GM21825 (cell line): ENCODE measurements around the gene NLGN3.
"Not testable (repeated sequence)": the region's sequence is repeated elsewhere in the genome, so short reads cannot be mapped to it uniquely, and the experiment has no call there.

Experiments used
- ATAC-seq: cut with Tn5 transposase; IDR thresholded peaks from one replicate; pipeline ENCODE4 v1.9.1; 2021; ENCODE audit warnings: mild to moderate bottlenecking, moderate library complexity; ENCODE audit not compliant: unreplicated experiment

The NLGN3 gene

GRCh38 chrX:71168134-71168533, 23.5 kb downstream of the NLGN3 start:
- no peak for ATAC-seq

GRCh38 chrX:71169586-71169985, 24.9 kb downstream of the NLGN3 start:
- ATAC-seq, result no peak

- ATAC-seq, result no peak
These were observed 26.0 kb downstream of the NLGN3 start for GRCh38 chrX:71170660-71171059.

- ATAC-seq, result no peak
These were observed 26.6 kb downstream of the NLGN3 start for GRCh38 chrX:71171110-71171801.

- no peak for ATAC-seq
These were observed 28.8 kb downstream of the NLGN3 start for GRCh38 chrX:71173440-71173839.

DNA sequence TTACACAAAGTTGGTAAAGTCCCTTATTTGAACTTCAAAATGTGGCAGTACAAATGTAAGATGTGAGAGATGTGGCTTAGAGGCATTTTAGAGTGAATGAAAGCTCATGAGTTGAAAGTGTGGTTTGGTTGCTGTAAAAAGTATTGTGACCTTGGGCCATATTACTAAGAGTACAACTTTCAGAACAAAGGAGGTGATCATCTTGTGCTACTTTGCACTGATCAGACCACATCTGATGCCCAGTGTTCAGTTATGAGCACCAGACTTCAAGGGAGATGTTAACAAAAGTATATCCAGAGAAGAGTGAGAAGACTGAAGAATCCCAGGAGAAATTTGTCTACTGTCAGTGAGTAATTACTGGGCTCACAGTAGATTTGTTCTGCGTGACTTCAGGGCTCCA, 30.2 kb downstream of the NLGN3 start:
- no peak for ATAC-seq

DNA sequence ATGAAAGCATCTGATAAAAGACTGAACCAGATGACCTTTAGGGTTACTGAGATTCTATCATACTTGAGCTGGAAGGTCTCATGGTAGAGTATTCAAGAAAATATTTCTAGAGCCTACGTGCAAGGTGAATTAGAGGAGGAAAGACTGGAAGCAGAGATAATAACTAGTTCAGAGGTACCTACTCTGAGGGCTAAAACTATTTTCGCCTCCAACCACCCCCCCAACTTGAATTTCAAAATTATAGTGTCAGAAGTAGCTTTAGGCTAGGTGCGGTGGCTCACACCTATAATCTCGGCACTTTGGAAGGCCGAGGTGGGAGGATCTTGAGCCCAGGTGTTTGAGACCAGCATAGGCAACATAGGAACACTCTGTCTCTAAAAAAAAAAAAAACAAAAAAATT, 30.9 kb downstream of the NLGN3 start:
- no peak for ATAC-seq

DNA sequence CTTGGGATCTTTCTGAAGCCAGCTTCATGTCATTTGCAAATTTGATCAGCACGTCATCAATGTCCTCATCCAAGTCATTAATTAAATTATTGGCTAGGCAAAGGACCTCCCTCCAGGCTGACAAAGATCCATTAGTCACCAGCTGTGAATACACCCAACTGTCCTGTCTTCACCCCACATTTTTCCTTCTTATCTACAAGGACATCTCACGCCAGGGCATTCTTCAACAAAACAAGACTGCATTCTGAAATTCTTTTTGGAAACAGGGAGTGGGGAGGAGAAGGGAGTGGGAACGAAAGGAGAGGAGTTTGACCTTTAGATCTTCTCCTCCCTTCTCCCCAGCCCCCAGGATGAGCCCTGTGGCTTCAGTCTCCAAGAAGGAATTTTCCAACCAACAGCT, 32.7 kb downstream of the NLGN3 start:
- no peak for ATAC-seq

DNA sequence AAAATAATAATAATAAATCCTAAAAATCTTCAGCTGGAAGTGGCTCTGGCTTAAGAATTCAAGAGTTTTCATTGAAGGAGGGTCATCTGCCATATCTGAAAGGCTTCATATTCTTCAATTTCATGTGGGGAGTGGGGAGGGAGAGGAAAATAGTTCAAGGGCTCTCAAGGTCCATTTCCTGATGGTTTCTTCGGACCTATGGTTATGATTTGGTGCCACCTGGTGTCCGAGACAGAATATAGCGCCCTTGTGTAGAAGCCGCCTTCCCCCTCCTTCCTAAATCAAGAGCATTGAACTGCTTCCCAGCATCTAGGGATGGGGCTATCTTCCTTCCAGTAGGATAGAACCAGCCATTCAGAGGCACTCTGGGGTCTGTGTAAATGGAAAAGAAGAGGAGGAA, 34.3 kb downstream of the NLGN3 start:
- ATAC-seq, result no peak

- not testable (repeated sequence) for ATAC-seq
These were observed 36.1 kb downstream of the NLGN3 start for GRCh38 chrX:71180579-71181265.

DNA sequence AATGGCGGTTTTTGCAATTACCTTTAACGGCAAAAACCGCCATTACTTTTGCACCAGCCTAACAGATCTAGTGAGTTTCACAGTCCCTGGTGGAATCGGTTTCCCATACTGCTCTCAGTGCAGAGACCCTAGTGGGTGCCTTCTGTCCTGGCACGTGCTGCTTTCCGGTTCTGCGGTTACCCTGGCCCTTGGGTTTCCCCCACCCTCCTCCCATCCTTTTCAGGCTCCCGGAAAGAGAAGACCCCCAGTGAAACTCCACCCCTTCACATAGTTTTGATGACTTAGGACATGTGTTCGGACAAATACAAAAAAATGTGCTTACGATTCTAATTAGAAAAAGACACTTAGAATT, 36.9 kb downstream of the NLGN3 start:
- peak; percentile 48 for ATAC-seq

- ATAC-seq, result peak; percentile 73
These were observed 37.5 kb downstream of the NLGN3 start for GRCh38 chrX:71181910-71182799.

DNA sequence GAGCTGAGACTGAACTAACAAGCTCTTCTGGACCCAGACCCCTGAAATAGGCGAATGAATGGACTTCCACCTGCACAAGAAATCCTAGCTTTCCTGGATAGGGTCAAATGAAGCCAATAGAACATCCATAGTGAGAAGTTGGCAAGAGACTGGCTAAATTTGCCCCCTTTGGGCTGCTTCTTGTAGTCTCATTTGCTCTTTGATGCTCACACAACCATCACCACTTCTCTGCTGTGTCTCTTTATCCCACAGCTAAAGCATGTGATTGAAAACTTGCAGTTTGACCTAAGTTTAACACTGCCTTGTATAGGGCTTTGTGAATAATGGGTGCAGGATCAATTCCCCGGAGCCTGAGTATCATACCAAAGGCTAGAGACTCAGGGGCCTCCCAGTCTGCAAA, 38.2 kb downstream of the NLGN3 start:
- no peak for ATAC-seq

- no peak for ATAC-seq
These were observed 38.7 kb downstream of the NLGN3 start for GRCh38 chrX:71183341-71183740.

DNA sequence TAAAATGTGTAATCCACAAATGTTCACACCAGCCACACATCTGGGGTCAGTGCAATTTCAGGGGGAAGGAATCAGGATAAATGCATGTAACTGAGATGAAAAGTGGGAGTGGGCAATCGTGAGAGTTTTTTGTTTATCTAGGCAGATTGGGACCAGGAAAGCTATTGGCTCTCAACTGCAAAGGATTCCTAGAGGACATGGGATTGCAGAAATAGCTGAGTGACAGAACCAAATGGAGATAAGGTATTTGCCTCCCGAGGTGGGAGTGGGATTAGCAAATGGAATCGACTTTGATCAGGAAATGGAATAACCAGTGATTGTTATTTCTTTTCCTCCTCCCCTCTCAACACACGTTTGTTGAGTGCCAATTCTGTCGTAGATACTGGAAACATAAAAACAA, 39.5 kb downstream of the NLGN3 start:
- ATAC-seq, result no peak

- no peak for ATAC-seq
These were observed 40.3 kb downstream of the NLGN3 start for GRCh38 chrX:71184803-71185495.

- no peak for ATAC-seq
These were observed 46.6 kb downstream of the NLGN3 start for GRCh38 chrX:71191248-71191647.

DNA sequence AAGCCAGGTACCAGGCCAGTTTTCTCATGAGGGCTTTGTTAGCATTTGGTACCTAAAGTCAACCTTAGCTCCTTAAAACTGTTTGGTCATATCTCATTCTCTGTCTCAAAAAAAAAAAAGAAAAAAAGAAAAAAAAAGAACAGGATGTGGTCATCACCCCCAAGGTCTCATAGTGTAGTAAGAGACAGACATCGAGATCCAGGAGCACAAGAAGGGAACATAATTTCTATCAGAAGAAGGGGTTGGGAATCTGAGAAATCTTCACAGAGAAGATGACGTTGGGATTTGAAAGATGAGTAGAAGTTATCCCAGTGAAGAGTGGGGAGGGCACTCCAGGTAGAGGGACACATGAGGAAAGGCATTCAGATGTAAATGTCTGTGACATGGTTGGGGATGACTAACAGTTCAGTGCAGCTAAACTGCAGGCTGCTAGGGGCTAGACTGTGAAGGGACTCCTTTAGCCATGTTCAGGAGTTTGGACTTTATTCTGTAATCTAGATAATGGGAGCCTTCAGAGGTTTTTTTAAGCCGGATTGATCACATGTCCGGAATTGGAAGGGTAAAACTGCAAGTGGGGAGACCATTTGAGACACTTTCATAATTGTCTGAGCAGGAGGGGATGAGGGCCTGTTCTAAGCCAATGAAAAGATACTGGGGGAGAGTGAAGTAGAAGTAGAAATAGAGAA, 51.5 kb downstream of the NLGN3 start:
- no peak for ATAC-seq

DNA sequence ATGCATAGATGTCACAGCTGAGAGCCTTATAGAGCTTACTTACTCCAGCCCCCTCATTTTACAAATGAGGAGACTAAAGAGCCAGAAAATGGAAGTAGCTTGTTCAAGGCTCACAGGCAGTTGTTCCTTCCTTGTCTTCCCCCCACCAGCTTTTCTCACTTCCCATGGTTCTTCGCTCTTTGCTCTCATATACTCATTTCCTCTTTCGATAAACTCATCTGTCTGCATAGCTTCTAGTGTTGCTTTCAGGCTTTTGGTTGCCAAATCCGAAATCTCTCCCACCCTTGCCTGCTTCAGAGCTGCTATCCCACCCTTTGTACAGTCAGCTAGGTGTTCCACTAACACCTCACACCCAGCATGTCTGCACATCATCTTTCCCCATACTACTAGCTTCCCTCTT, 53.4 kb downstream of the NLGN3 start:
- peak; percentile 70 for ATAC-seq

- ATAC-seq, result no peak
These were observed 54.8 kb downstream of the NLGN3 start for GRCh38 chrX:71199252-71200008.
